ENCODE results near the gene CADPS. TPM values are rescaled to one million over a fixed set of nuclear protein-coding genes. Genes with fewer than 3 reads are reported as not detected.
A peak's percentile ranks its signal among the peaks of the same experiment; 100 is the strongest.

The CADPS gene
- total and polyA plus RNA-seq, 2 experiments from 2014 or later = 2.8 to 8.1 TPM

GRCh38 chr3:62366126-62366484 lies 509.1 kb downstream of the CADPS start:
- Histone ChIP-seq H3K9me2 (replicated peaks; ENCODE audit: insufficient read depth) (no peaks in the 10 kb centered on the region), H2AFZ (no peak overlapping the region), H3K27ac (no peak overlapping the region), H3K27me3 (peaks cover 91% of the 10 kb centered on the region), H4K20me1 (ENCODE audit: insufficient read depth, poor library complexity, severe bottlenecking) (no peaks in the 10 kb centered on the region), H3K79me2 (no peaks in the 10 kb centered on the region), H3K9me3 (ENCODE audit: low read depth) (no peaks in the 10 kb centered on the region), H3K4me1 (ENCODE audit: insufficient read depth) (peaks cover 11% of the 10 kb centered on the region), H3K36me3 (replicated peaks; ENCODE audit: insufficient read depth, low read depth) (no peaks in the 10 kb centered on the region), H3K4me3 (no peak overlapping the region), H3K4me2 (no peak overlapping the region)
- TF ChIP-seq CTCF (IDR thresholded peaks at IDR 0.05; ENCODE audit: poor library complexity) = no peak
- no peak for TF ChIP-seq EZH2 (IDR thresholded peaks at IDR 0.05; ENCODE audit: borderline replicate concordance)
- TF ChIP-seq EZH2phosphoT487 (IDR thresholded peaks at IDR 0.05; ENCODE audit: low read depth, severe bottlenecking, unreplicated experiment) = no peak
- no peak for DNase-seq (ENCODE audit: low spot score)
- WGBS (ENCODE audit: low lambda C conversion rate, missing lambda C conversion rate) = 26% methylated on average over 4 of the region's 4 CpGs

- H3K4me3 ChIP-seq = no peak overlapping the region
- H3K9me2 ChIP-seq (replicated peaks; ENCODE audit: insufficient read depth) = no peaks in the 10 kb centered on the region
- no peaks in the 10 kb centered on the region for H3K36me3 ChIP-seq (replicated peaks; ENCODE audit: insufficient read depth, low read depth)
- TF ChIP-seq EZH2 (IDR thresholded peaks at IDR 0.05; ENCODE audit: borderline replicate concordance) (peak; percentile 50), CTCF (IDR thresholded peaks at IDR 0.05; ENCODE audit: poor library complexity) (no peak)
- H4K20me1 ChIP-seq (ENCODE audit: insufficient read depth, poor library complexity, severe bottlenecking) = no peaks in the 10 kb centered on the region
- H3K4me2 ChIP-seq = no peak overlapping the region
- H3K79me2 ChIP-seq = no peaks in the 10 kb centered on the region
- H2AFZ ChIP-seq = no peak overlapping the region
- peaks cover 91% of the 10 kb centered on the region for H3K27me3 ChIP-seq
- H3K4me1 ChIP-seq (ENCODE audit: insufficient read depth) = peaks cover 11% of the 10 kb centered on the region
- H3K27ac ChIP-seq = no peak overlapping the region
- WGBS (ENCODE audit: low lambda C conversion rate, missing lambda C conversion rate) = 12% methylated on average over 16 of the region's 16 CpGs
- no peaks in the 10 kb centered on the region for H3K9me3 ChIP-seq (ENCODE audit: low read depth)
- no peak for DNase-seq (ENCODE audit: low spot score)
These were observed 509.7 kb downstream of the CADPS start for GRCh38 chr3:62365391-62366125.

- Histone ChIP-seq H3K4me3 (no peak overlapping the region), H3K9me2 (replicated peaks; ENCODE audit: insufficient read depth) (no peaks in the 10 kb centered on the region), H3K4me2 (no peak overlapping the region), H3K27me3 (peaks cover 82% of the 10 kb centered on the region), H3K27ac (no peak overlapping the region), H3K79me2 (no peaks in the 10 kb centered on the region), H3K36me3 (replicated peaks; ENCODE audit: insufficient read depth, low read depth) (no peaks in the 10 kb centered on the region), H3K4me1 (ENCODE audit: insufficient read depth) (peaks cover 6% of the 10 kb centered on the region), H4K20me1 (ENCODE audit: insufficient read depth, poor library complexity, severe bottlenecking) (no peaks in the 10 kb centered on the region), H3K9me3 (ENCODE audit: low read depth) (no peaks in the 10 kb centered on the region), H2AFZ (no peak overlapping the region)
- no peak for DNase-seq (ENCODE audit: low spot score)
- TF ChIP-seq EZH2phosphoT487 (IDR thresholded peaks at IDR 0.05; ENCODE audit: low read depth, severe bottlenecking, unreplicated experiment) = no peak
- TF ChIP-seq EZH2 (IDR thresholded peaks at IDR 0.05; ENCODE audit: borderline replicate concordance) = no peak
- TF ChIP-seq CTCF (IDR thresholded peaks at IDR 0.05; ENCODE audit: poor library complexity) = no peak
These were observed 511.0 kb downstream of the CADPS start for GRCh38 chr3:62364191-62364590.

All from hepatocyte (in vitro differentiated cells).